Suprapubic skin (tissue), 4 donors: Measurements from ENCODE around the gene DCAF17. TPM values are rescaled to one million over a fixed set of nuclear protein-coding genes. Genes with fewer than 3 reads are reported as not detected.

Experiments used
- DNase-seq, 2 donors: peaks; one replicate each; pipeline ENCODE4 v3.0.0-alpha.2; 2019; ENCODE audit warnings: low spot score in 2 of 2
- H3K27ac ChIP-seq: fragments of 200-600 bp; sonication (generic); one replicate; pipeline ENCODE4 v1.5.1; 2019
- H3K27me3 ChIP-seq: fragments of 200-600 bp; sonication (generic); one replicate; pipeline ENCODE4 v1.5.1; 2019
- H3K36me3 ChIP-seq: fragments of 200-600 bp; sonication (generic); one replicate; pipeline ENCODE4 v1.5.1; 2019
- H3K4me1 ChIP-seq: fragments of 200-600 bp; sonication (generic); one replicate; pipeline ENCODE4 v1.5.1; 2019
- H3K4me3 ChIP-seq: fragments of 200-600 bp; sonication (generic); one replicate; pipeline ENCODE4 v1.5.1; 2019; ENCODE audit warnings: mild to moderate bottlenecking
- H3K9me3 ChIP-seq: fragments of 200-600 bp; sonication (generic); one replicate; pipeline ENCODE4 v1.5.1; 2019
- CTCF ChIP-seq, 2 donors: fragments of 200-600 bp in 1 of 2; fragments of 450-650 bp in 1 of 2; sonication (generic) in 1 of 2; IDR thresholded peaks; one replicate each; pipeline ENCODE4 v1.5.1; 2016 to 2019; ENCODE audit warnings: antibody characterized with exemption in 2 of 2, mild to moderate bottlenecking in 1 of 2, moderate library complexity in 1 of 2
- EP300 ChIP-seq: sonication (generic); formaldehyde crosslinking; IDR thresholded peaks from one replicate; pipeline ENCODE4 v1.6.1; 2017; ENCODE audit warnings: antibody characterized with exemption
- POLR2A ChIP-seq, 2 donors: fragments of 450-650 bp; IDR thresholded peaks; one replicate each; pipeline ENCODE4 v1.6.1; 2017; ENCODE audit warnings: antibody characterized with exemption in 2 of 2, mild to moderate bottlenecking in 2 of 2, moderate library complexity in 2 of 2
- POLR2AphosphoS5 ChIP-seq, 3 donors: sonication (generic); formaldehyde crosslinking; IDR thresholded peaks; one replicate each; pipeline ENCODE4 v1.6.1; 2017; ENCODE audit warnings: antibody characterized with exemption in 3 of 3
- WGBS: methylation state at CpG from one replicate; pipeline ENCODE4 v1.1.5; 2018; 5-methylcytosine and 5-hydroxymethylcytosine counted together
- total RNA-seq, 4 donors: library from RNA; depleted of rRNA; stranded (reverse); fragments of >200 nt; gene quantifications; one replicate each; pipeline ENCODE4 v1.1.0, GENCODE V29; 2016

Gene DCAF17
- total RNA-seq, 4 donors from 2014 or later = 12.1 to 25.1 (median 15.1) TPM

DNA sequence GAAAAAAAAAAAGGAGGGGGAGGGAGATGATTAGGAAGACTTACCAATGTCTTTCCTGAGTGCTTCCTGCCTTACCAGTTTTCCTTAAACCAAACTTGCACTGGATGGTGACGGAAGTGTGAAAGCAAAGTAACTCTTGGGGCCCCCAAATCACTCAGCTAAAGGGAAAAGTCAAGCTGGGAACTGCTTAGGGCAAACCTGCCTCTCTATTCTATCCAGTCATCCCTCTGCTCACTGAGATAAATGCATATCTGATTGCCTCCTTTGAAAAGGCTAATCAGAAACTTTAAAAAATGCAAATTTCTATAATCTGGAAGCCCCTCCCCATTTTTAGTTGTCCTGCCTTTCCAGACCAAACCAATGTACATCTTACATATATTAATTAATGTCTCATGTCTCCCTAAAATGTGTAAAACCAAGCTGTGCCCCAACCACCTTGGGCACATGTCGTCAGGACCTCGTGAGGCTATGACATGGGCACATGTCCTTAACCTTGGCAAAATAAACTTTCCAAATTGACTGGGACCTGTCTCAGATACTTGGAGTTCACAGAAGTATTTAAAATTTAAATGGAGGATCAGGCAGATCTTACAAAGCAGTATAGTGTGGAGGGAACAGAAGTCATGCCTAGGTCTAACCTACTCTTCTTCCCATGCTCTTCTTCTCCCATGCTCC lies 81.0 kb downstream of the DCAF17 start:
- no peaks in the 10 kb centered on the region for H3K36me3 ChIP-seq
- no peak overlapping the region for H3K27ac ChIP-seq
- TF ChIP-seq EP300 = no peak
- TF ChIP-seq CTCF (IDR thresholded peaks at IDR 0.05) = no peak
- TF ChIP-seq POLR2AphosphoS5 (IDR thresholded peaks at IDR 0.05) = no peak
- no peak for TF ChIP-seq POLR2A (IDR thresholded peaks at IDR 0.05)
- H3K9me3 ChIP-seq = no peaks in the 10 kb centered on the region
- 95% methylated on average over 3 of the region's 3 CpGs for WGBS
- peaks cover 7% of the 10 kb centered on the region for H3K4me1 ChIP-seq
- H3K4me3 ChIP-seq = no peak overlapping the region
- H3K27me3 ChIP-seq = no peaks in the 10 kb centered on the region
- no peak for DNase-seq

- peak overlapping the region; percentile 20 for H3K27ac ChIP-seq
- no peaks in the 10 kb centered on the region for H3K36me3 ChIP-seq
- DNase-seq = peak in 1 of 2 donors; percentile 75
- TF ChIP-seq CTCF (IDR thresholded peaks at IDR 0.05) (no peak), POLR2A (IDR thresholded peaks at IDR 0.05) (no peak), POLR2AphosphoS5 (IDR thresholded peaks at IDR 0.05) (no peak), EP300 (no peak)
- no peak overlapping the region for H3K4me3 ChIP-seq
- H3K4me1 ChIP-seq = peaks cover 7% of the 10 kb centered on the region
- no peaks in the 10 kb centered on the region for H3K27me3 ChIP-seq
- no peaks in the 10 kb centered on the region for H3K9me3 ChIP-seq
- WGBS = 68% methylated on average over 6 of the region's 6 CpGs
Observed at GRCh38 chr2:171515672-171516298, 81.8 kb downstream of the DCAF17 start.

DNA sequence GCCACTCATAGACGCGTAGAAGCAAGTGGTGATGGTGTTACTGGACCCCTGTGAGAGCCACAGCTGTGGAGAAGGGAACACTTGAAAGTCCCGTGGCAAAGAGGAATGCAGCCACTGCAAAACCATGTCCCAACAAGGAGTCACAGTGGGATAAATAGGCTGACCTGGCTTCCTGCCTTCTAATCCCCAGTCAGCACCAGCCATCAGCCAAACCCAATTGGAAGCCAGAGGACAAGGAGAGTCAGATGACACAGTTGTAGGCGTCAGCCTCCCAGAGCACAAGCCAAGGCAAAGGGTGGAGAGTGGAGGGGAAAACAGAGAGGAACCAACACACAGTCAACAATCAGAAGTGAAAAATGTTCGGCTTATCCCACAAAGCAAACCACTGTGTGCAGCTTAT lies 82.8 kb downstream of the DCAF17 start:
- H3K9me3 ChIP-seq = no peaks in the 10 kb centered on the region
- H3K36me3 ChIP-seq = no peaks in the 10 kb centered on the region
- H3K4me1 ChIP-seq = peaks cover 14% of the 10 kb centered on the region
- H3K27me3 ChIP-seq = no peaks in the 10 kb centered on the region
- H3K4me3 ChIP-seq = no peak overlapping the region
- no peak for TF ChIP-seq CTCF (IDR thresholded peaks at IDR 0.05)
- no peak for DNase-seq
- 52% methylated on average over 5 of the region's 5 CpGs for WGBS
- H3K27ac ChIP-seq = peak overlapping the region; percentile 20

- WGBS = 90% methylated on average over 5 of the region's 5 CpGs
- Histone ChIP-seq H3K27me3 (no peaks in the 10 kb centered on the region), H3K27ac (no peak overlapping the region), H3K36me3 (no peaks in the 10 kb centered on the region), H3K4me3 (no peak overlapping the region), H3K9me3 (no peaks in the 10 kb centered on the region), H3K4me1 (peaks cover 28% of the 10 kb centered on the region)
- TF ChIP-seq EP300 = no peak
- TF ChIP-seq POLR2AphosphoS5 (IDR thresholded peaks at IDR 0.05) = no peak
- no peak for TF ChIP-seq CTCF (IDR thresholded peaks at IDR 0.05)
- no peak for TF ChIP-seq POLR2A (IDR thresholded peaks at IDR 0.05)
- DNase-seq = no peak
Observed at GRCh38 chr2:171520471-171520870, 86.4 kb downstream of the DCAF17 start.

DNA sequence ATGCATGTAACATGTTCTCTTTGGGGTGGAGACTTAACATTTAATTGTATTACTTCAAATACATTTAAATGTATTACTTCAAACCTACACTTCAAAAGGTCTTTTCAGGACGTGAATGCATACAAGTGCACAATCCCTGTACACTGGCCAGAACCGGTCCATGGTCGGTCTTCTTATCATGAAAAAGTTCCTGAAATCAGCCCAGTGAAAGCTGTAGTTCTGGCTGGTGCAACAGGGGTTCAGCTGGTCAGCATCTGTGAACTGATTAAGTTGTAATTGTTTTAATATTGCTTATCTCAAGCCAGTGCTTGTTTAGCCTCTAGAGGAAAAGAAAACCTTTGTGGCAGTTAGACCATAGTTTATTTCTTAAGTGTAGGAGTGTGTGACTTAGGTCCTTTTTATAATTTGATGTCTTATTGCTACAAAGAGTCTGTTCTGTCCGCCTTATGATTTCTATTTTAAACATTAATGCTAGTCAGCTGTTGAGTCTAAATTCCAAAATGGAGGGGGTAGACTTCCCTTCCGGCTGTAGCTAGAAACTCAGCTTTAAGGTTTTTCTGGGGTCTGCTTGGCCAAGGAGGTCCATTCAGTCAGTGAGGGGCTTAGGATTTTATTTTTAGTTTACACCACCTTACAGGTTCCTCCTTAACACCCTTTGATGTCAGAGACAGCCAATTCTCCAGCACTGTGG lies 87.5 kb downstream of the DCAF17 start:
- DNase-seq = no peak
- Histone ChIP-seq H3K36me3 (no peaks in the 10 kb centered on the region), H3K4me1 (peaks cover 30% of the 10 kb centered on the region), H3K9me3 (no peaks in the 10 kb centered on the region), H3K27me3 (no peaks in the 10 kb centered on the region), H3K4me3 (peak overlapping the region; percentile 73), H3K27ac (peak overlapping the region; percentile 95)
- 57% methylated on average over 5 of the region's 5 CpGs for WGBS
- TF ChIP-seq CTCF (IDR thresholded peaks at IDR 0.05) = no peak
- no peak for TF ChIP-seq POLR2AphosphoS5 (IDR thresholded peaks at IDR 0.05)
- TF ChIP-seq POLR2A (IDR thresholded peaks at IDR 0.05) = no peak
- no peak for TF ChIP-seq EP300
